NB4 (cell line): Measurements from ENCODE around the gene KRT36.

Experiments
- CTCF ChIP-seq: IDR thresholded peaks from one replicate; pipeline ENCODE4 v1.5.1; 2012; ENCODE audit warnings: low read depth, low read length
- MAX ChIP-seq: IDR thresholded peaks from 2 replicates; pipeline ENCODE4 v1.6.1; 2011; ENCODE audit warnings: low read depth, low read length
- POLR2A ChIP-seq: IDR thresholded peaks from 2 replicates; pipeline ENCODE4 v1.6.1; 2011; ENCODE audit warnings: mild to moderate bottlenecking; ENCODE audit not compliant: insufficient read length; ENCODE audit errors: extremely low read depth

- TF ChIP-seq CTCF = no peak
- TF ChIP-seq POLR2A = no peak
- TF ChIP-seq MAX = no peak
These were observed 10.0 kb upstream of the KRT36 start for GRCh38 chr17:41499714-41500113.
